Measurements from ENCODE around the gene PGBD2. TPM values are rescaled to one million over a fixed set of nuclear protein-coding genes. Genes with fewer than 3 reads are reported as not detected.

Gene PGBD2
- total and polyA plus RNA-seq, 2 of the 13 experiments (the other 11 are each of a cell fraction or from before 2014, with no cell fraction given) = 6.0 to 7.4 TPM

GRCh38 chr1:248872752-248873408, 33.2 kb upstream of the PGBD2 start:
- Histone ChIP-seq H3K27me3 (ENCODE audit: control insufficient read depth in 1 of 2, insufficient read depth in 2 of 2, low read length in 2 of 2) (no peaks in the 10 kb centered on the region; a peak in 1 of 5 replicates), H2AFZ (ENCODE audit: low read length) (peak overlapping the region; percentile 88), H3K79me2 (ENCODE audit: insufficient read depth, low read length) (no peaks in the 10 kb centered on the region), H3K9ac (ENCODE audit: insufficient read depth, low read depth, low read length) (peak overlapping the region; percentile 89), H3K9me3 (ENCODE audit: low read length) (no peaks in the 10 kb centered on the region), H3K4me2 (ENCODE audit: low read depth, low read length) (peak overlapping the region; percentile 96), H3K4me1 (ENCODE audit: insufficient read depth, low read length) (peaks cover 9% of the 10 kb centered on the region), H3K4me3 (replicated peaks in 1 of 3; ENCODE audit: insufficient read depth in 1 of 3, low read depth in 2 of 3, low read length in 3 of 3) (peak overlapping the region; percentile 60 to 87 (median 85)), H3K36me3 (replicated peaks in 1 of 2; ENCODE audit: control insufficient read depth in 1 of 2, insufficient read depth in 2 of 2, low read length in 2 of 2) (no peaks in the 10 kb centered on the region), H3K27ac (ENCODE audit: extremely low read length, insufficient read depth, low read length) (peak overlapping the region; percentile 95), H4K20me1 (ENCODE audit: insufficient read depth, low read length) (no peaks in the 10 kb centered on the region)
- DNase-seq (ENCODE audit: low spot score) (peak; percentile 80), FAIRE-seq (peak; percentile 81), ATAC-seq (peak; percentile 91)
- POLR2A ChIA-PET = interaction anchor here (0.8 to 3.3 kb wide), 7 partner anchors 9 to 46 kb away, joined by 3 to 44 read pairs (median 19); partner anchors contain the start of genes PGBD2, SH3BP5L, ZNF672 and ZNF692
- in situ Hi-C loops (cut with HindIII; ENCODE audit: extremely low pct_ligation_motif_present, low pct_unique_long_range_greater_than_20kb) = no loop called here
- BruUV-seq (replicated peaks) = TSS peak; percentile 93
- CTCF ChIA-PET (ENCODE audit: low intra/inter-chr PET ratio, low total read pairs) = interaction anchor here (1.6 kb wide), 1 partner anchor 14 kb away, joined by 3 read pairs; the partner anchor contains the start of gene ZNF692
- under 1% methylated on average over 23 of the region's 31 CpGs for WGBS (ENCODE audit: low lambda C conversion rate)
- intact Hi-C loops (cut with micrococcal nuclease; ENCODE audit: unreplicated experiment) = loop anchor here (1.0 to 2.0 kb wide), 4 partner anchors 10 to 48 kb away; partner anchors contain the start of genes PGBD2, SH3BP5L and ZNF692
- no peak for TF ChIP-seq XBP1 (CRISPR knock-in tag; IDR thresholded peaks at IDR 0.05)
- TF ChIP-seq MYPOP (CRISPR knock-in tag; IDR thresholded peaks at IDR 0.05) = peak; percentile 40; the same call in 1 of the 2 replicates
- TF ChIP-seq ZNF337 (CRISPR knock-in tag; IDR thresholded peaks at IDR 0.05; ENCODE audit: borderline replicate concordance, low read depth) = 0 out of 2 replicates have a peak, but pooled peaks have one; percentile 29
- no peak for TF ChIP-seq ZFP36 (IDR thresholded peaks at IDR 0.05; ENCODE audit: borderline replicate concordance, low read depth, low read length, partially characterized antibody)
- TF ChIP-seq ZNF407 (CRISPR knock-in tag; IDR thresholded peaks at IDR 0.05; ENCODE audit: not compliant biosample characterization) = peak; percentile 15
- TF ChIP-seq ZNF292 (CRISPR knock-in tag; IDR thresholded peaks at IDR 0.05; ENCODE audit: borderline replicate concordance, low read depth) = peak; percentile 17; the same call in 1 of the 2 replicates
- no peak for TF ChIP-seq ATF5 (CRISPR knock-in tag; IDR thresholded peaks at IDR 0.05; ENCODE audit: low read depth)
- peak; percentile 79 for TF ChIP-seq ZFY (CRISPR knock-in tag; IDR thresholded peaks at IDR 0.05)

All from HepG2 (cell line).